ENCODE results near the gene NDST1.

DNA sequence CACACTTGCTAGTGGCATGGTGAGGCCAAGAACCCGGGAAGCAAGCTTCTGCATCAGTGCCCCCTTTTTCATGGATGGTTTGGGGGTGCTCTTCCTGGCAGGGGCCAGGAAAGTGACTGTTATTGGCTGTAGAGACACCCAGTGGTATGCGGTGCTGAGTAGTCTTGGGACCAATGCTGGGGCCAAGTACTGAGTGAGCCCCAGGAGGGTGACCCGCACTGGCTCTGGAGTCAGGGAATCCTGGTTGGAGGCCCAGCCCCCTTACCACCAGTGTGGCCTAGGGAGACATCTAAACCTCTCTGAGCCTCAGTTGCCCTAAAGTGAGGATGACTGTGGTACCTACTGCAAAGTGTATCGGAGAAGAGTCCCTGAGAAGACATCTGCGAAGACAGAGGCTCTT is 91.3 kb downstream of the NDST1 start:
- TF ChIP-seq CTCF (IDR thresholded peaks at IDR 0.05; ENCODE audit: insufficient read depth, low read length, poor library complexity, severe bottlenecking), result no peak
- no peak for TF ChIP-seq EZH2phosphoT487 (conservative IDR thresholded peaks at IDR 0.05; ENCODE audit: low read length)
